ENCODE results near the gene TMTC2. TPM values are rescaled to one million over a fixed set of nuclear protein-coding genes. Genes with fewer than 3 reads are reported as not detected.

The TMTC2 gene
- total and polyA plus RNA-seq, 2 donors (not counting 3 experiments of a cell fraction or from before 2014, with no cell fraction given) = 4.1 to 7.8 TPM

DNA sequence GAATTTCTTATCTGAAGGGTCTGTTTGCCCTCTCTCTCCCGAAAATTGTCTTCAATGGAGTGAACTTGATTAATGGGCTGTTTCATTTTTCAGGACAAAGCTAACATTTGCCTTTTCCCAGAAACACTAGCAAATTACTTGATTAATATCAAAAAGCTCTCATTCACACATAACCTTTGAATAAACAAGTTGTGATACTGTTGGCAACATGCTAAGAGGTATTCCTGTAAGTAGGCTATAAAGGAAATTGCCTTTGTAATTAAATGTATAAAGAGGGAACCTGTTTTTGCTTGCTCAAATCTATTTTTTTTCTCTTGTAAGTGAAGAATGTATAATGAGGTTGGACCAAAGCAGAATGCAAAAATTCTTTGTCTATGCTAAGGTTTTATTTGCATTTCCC lies 457.2 kb downstream of the TMTC2 start:
- Histone ChIP-seq H3K4me2 (ENCODE audit: insufficient read depth, low read length) (no peak overlapping the region), H3K36me3 (ENCODE audit: control insufficient read depth in 2 of 2, extremely low read depth in 1 of 2, insufficient read depth in 2 of 2, low read length in 2 of 2) (no peaks in the 10 kb centered on the region), H3K9me1 (replicated peaks; ENCODE audit: control insufficient read depth, extremely low read depth, insufficient read depth, low read length) (no peaks in the 10 kb centered on the region), H3K27me3 (ENCODE audit: control insufficient read depth in 2 of 2, insufficient read depth in 2 of 2, low read length in 2 of 2) (no peaks in the 10 kb centered on the region), H3K9ac (replicated peaks; ENCODE audit: extremely low read depth, insufficient read depth, low read length) (no peak overlapping the region), H3K4me3 (replicated peaks in 1 of 3; ENCODE audit: insufficient read depth in 1 of 3, low read depth in 1 of 3, low read length in 3 of 3) (no peak overlapping the region), H4K20me1 (replicated peaks; ENCODE audit: control insufficient read depth, extremely low read depth, insufficient read depth, low read length) (no peaks in the 10 kb centered on the region), H3K79me2 (ENCODE audit: control insufficient read depth, insufficient read depth, low read length) (no peaks in the 10 kb centered on the region), H2AFZ (ENCODE audit: low read depth, low read length) (no peak overlapping the region), H3K27ac (ENCODE audit: insufficient read depth, low read depth, low read length) (no peak overlapping the region), H3K9me3 (replicated peaks; ENCODE audit: control insufficient read depth, insufficient read depth, low read length) (no peaks in the 10 kb centered on the region), H3K4me1 (ENCODE audit: control insufficient read depth, extremely low read depth, insufficient read depth, low read length) (no peaks in the 10 kb centered on the region)
- TF ChIP-seq FOS (IDR thresholded peaks at IDR 0.05; ENCODE audit: borderline replicate concordance, insufficient read depth, low read length) (no peak), MAX (IDR thresholded peaks at IDR 0.05; ENCODE audit: insufficient read depth, insufficient read length) (no peak), EZH2 (IDR thresholded peaks at IDR 0.05; ENCODE audit: borderline replicate concordance, low read depth, low read length, severe bottlenecking) (no peak), GATA2 (IDR thresholded peaks at IDR 0.05; ENCODE audit: insufficient read depth, insufficient read length, low read depth, low read length) (no peak), POLR2A (IDR thresholded peaks at IDR 0.05; ENCODE audit: low read depth, low read length) (no peak), MYC (IDR thresholded peaks at IDR 0.05; ENCODE audit: low read depth, low read length) (no peak)
- no peak for DNase-seq (ENCODE audit: low read depth, low spot score)
- no peak for FAIRE-seq
- intact Hi-C loops (cut with micrococcal nuclease) = no loop called here
- dilution Hi-C loops (cut with MboI; ENCODE audit: extremely low pct_ligation_motif_present, low sequenced_read_pairs) = no loop called here
- BruUV-seq (replicated peaks) = no TSS peak
- ChIA-PET POLR2A (no interaction called here), CTCF (no interaction called here)

DNA sequence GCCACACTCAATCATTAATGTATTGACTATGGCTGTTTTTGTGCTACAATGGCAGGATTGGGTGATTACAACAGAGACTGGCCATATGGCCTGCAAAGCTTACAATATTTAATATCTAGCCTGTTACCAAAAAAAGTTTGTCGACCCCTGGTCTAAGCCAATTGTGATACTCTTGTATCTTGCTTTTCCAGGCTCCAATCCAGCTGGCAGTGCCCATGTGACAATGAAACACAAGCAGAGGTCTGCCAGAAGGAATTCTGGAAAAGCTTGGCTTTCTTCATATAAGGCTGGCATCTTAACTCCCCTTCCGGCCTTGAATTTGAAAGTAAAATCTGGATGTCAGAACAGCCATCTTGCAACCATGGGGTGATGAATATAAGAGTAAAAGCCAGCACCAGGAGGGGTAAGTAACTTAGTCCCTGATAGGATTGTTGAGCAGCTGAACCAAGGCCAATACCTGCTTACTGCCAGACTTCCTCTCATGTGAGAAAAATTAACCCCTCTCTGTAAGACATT lies 458.7 kb downstream of the TMTC2 start:
- ChIA-PET POLR2A (no interaction called here), CTCF (no interaction called here)
- BruUV-seq (replicated peaks) = no TSS peak

More for the DNA sequence above, 458.7 kb downstream of the TMTC2 start:
- DNase-seq (ENCODE audit: low read depth, low spot score) (no peak), FAIRE-seq (no peak)
- intact Hi-C loops (cut with micrococcal nuclease) (no loop called here), dilution Hi-C loops (cut with MboI; ENCODE audit: extremely low pct_ligation_motif_present, low sequenced_read_pairs) (no loop called here)
- H3K9me3 ChIP-seq (replicated peaks; ENCODE audit: control insufficient read depth, insufficient read depth, low read length) = no peaks in the 10 kb centered on the region
- no peaks in the 10 kb centered on the region for H3K4me1 ChIP-seq (ENCODE audit: control insufficient read depth, extremely low read depth, insufficient read depth, low read length)
- H3K27ac ChIP-seq (ENCODE audit: insufficient read depth, low read depth, low read length) = no peak overlapping the region
- no peak overlapping the region for H3K9ac ChIP-seq (replicated peaks; ENCODE audit: extremely low read depth, insufficient read depth, low read length)
- H2AFZ ChIP-seq (ENCODE audit: low read depth, low read length) = no peak overlapping the region
- no peaks in the 10 kb centered on the region for H3K9me1 ChIP-seq (replicated peaks; ENCODE audit: control insufficient read depth, extremely low read depth, insufficient read depth, low read length)
- TF ChIP-seq POLR2A (IDR thresholded peaks at IDR 0.05; ENCODE audit: low read depth, low read length) (no peak), EZH2 (IDR thresholded peaks at IDR 0.05; ENCODE audit: borderline replicate concordance, low read depth, low read length, severe bottlenecking) (no peak), POLR2AphosphoS5 (IDR thresholded peaks at IDR 0.05; ENCODE audit: insufficient read depth, low read depth, low read length) (no peak), FOS (IDR thresholded peaks at IDR 0.05; ENCODE audit: borderline replicate concordance, insufficient read depth, low read length) (no peak), CTCF (IDR thresholded peaks at IDR 0.05; ENCODE audit: extremely low read depth in 1 of 2, insufficient read depth in 1 of 2, low read depth in 1 of 2, low read length in 2 of 2) (no peak), JUN (IDR thresholded peaks at IDR 0.05; ENCODE audit: borderline replicate concordance, insufficient read depth, insufficient read length, low read depth) (no peak), GATA2 (IDR thresholded peaks at IDR 0.05; ENCODE audit: insufficient read depth, insufficient read length, low read depth, low read length) (no peak), MYC (IDR thresholded peaks at IDR 0.05; ENCODE audit: low read depth, low read length) (no peak), MAX (IDR thresholded peaks at IDR 0.05; ENCODE audit: insufficient read depth, insufficient read length) (no peak)
- no peaks in the 10 kb centered on the region for H3K36me3 ChIP-seq (ENCODE audit: control insufficient read depth in 2 of 2, extremely low read depth in 1 of 2, insufficient read depth in 2 of 2, low read length in 2 of 2)
- H3K4me3 ChIP-seq (replicated peaks in 1 of 3; ENCODE audit: insufficient read depth in 1 of 3, low read depth in 1 of 3, low read length in 3 of 3) = no peak overlapping the region
- H3K79me2 ChIP-seq (ENCODE audit: control insufficient read depth, insufficient read depth, low read length) = no peaks in the 10 kb centered on the region
- H4K20me1 ChIP-seq (replicated peaks; ENCODE audit: control insufficient read depth, extremely low read depth, insufficient read depth, low read length) = no peaks in the 10 kb centered on the region
- no peak overlapping the region for H3K4me2 ChIP-seq (ENCODE audit: insufficient read depth, low read length)
- H3K27me3 ChIP-seq (ENCODE audit: control insufficient read depth in 2 of 2, insufficient read depth in 2 of 2, low read length in 2 of 2) = no peaks in the 10 kb centered on the region
